K562 (cell line): Measurements from ENCODE around the gene DNAJB2. TPM values are rescaled to one million over a fixed set of nuclear protein-coding genes. Genes with fewer than 3 reads are reported as not detected.

Experiments
- CAMTA2 ChIP-seq: fragments of 250-450 bp; sonication (Bioruptor Pico); conservative IDR thresholded peaks from 2 replicates; pipeline ENCODE4 v1.5.1; 2022
- E2F4 ChIP-seq: sonication (generic); formaldehyde crosslinking; IDR thresholded peaks from 2 replicates; pipeline ENCODE4 v1.8.0; 2022; ENCODE audit warnings: mild to moderate bottlenecking, low read depth, missing genetic modification reagents
- HDGF ChIP-seq: fragments of 450-650 bp; IDR thresholded peaks from 2 replicates; pipeline ENCODE4 v1.6.1; 2016
- HOXB6 ChIP-seq: fragments of 250-450 bp; sonication (Bioruptor Pico); IDR thresholded peaks from 2 replicates; pipeline ENCODE4 v1.5.1; 2022; ENCODE audit warnings: mild to moderate bottlenecking, borderline replicate concordance
- KLF6 ChIP-seq: fragments of 250-450 bp; sonication (Bioruptor Pico); IDR thresholded peaks from 2 replicates; pipeline ENCODE4 v1.4.0; 2020; ENCODE audit warnings: mild to moderate bottlenecking, moderate library complexity, borderline replicate concordance
- MAFF ChIP-seq: IDR thresholded peaks from 2 replicates; pipeline ENCODE4 v1.6.1; 2012; ENCODE audit warnings: low read length, improper control_type of control experiment
- NFE2L1 ChIP-seq: fragments of 450-650 bp; IDR thresholded peaks from 2 replicates; pipeline ENCODE4 v1.6.1; 2016; ENCODE audit warnings: missing genetic modification characterization, low read depth, mild to moderate bottlenecking, missing compliant biosample characterization, moderate library complexity, borderline replicate concordance
- SMARCC2 ChIP-seq: fragments of 450-650 bp; IDR thresholded peaks from 2 replicates; pipeline ENCODE4 v1.6.1; 2017; ENCODE audit warnings: antibody characterized with exemption, moderate library complexity, mild to moderate bottlenecking, low read depth
- TEAD4 ChIP-seq, 2 experiments: sonication (generic) in 1 of 2; formaldehyde crosslinking in 1 of 2; IDR thresholded peaks; 2 replicates each; pipeline versions ENCODE4 v1.6.1 to v1.8.0; 2012 to 2022; ENCODE audit warnings: borderline replicate concordance in 1 of 2, inconsistent platforms in 1 of 2, low read length in 1 of 2, mild to moderate bottlenecking in 1 of 2, missing genetic modification reagents in 1 of 2
- ZBTB49 ChIP-seq: sonication (generic); formaldehyde crosslinking; IDR thresholded peaks from 2 replicates; pipeline ENCODE4 v1.8.0; 2022; ENCODE audit warnings: missing genetic modification reagents, mild to moderate bottlenecking, borderline replicate concordance
- ZC3H11A ChIP-seq: IDR thresholded peaks from 2 replicates; pipeline ENCODE4 v1.6.1; 2012; ENCODE audit warnings: low read depth, low read length, improper control_type of control experiment
- ZNF780A ChIP-seq: fragments of 250-450 bp; sonication (Bioruptor Pico); IDR thresholded peaks from 2 replicates; pipeline ENCODE4 v1.5.0; 2021; ENCODE audit warnings: mild to moderate bottlenecking
- polyA plus RNA-seq, 8 experiments: library from polyadenylated mRNA; depleted of rRNA in 4 of 8; stranded (reverse) in 5 of 8; unstranded in 3 of 8; fragments of >200 nt; fragmentation: Nextera tagmentation in 2 of 8; fragmentation: Illumina TruSeq in 1 of 8; extraction: Ambion mirVana in 2 of 8; extraction: Trizol in 1 of 8; gene quantifications; 2 replicates each; pipeline versions ENCODE4 v1.2.1 to v1.2.3, GENCODE V29; 2011 to 2014; ENCODE audit warnings: inconsistent platforms in 1 of 8, missing spikeins in 1 of 8
- total RNA-seq, 7 experiments: library from RNA; depleted of rRNA in 6 of 7; stranded (reverse); fragments of >200 nt in 6 of 7; fragmentation: Illumina TruSeq in 2 of 7; extraction: Trizol in 2 of 7; gene quantifications; 2 replicates each; pipeline versions ENCODE4 v1.2.1 to v1.2.3, GENCODE V29; 2011 to 2021; ENCODE audit warnings: low replicate concordance in 1 of 7
- TF ChIP-seq, protein P1 (sequence below): fragments of 200-400 bp; formaldehyde crosslinking; IDR thresholded peaks from 2 replicates; pipeline ENCODE4 v1.6.1; 2017; ENCODE audit warnings: mild to moderate bottlenecking, low read depth, low read length, moderate library complexity

Gene DNAJB2
- total and polyA plus RNA-seq, 9 of the 15 experiments (the other 6 are each of a cell fraction or from before 2014, with no cell fraction given): 0.08 to 3.0 (median 2.2) TPM; not detected in 1

GRCh38 chr2:219230059-219230540 lies 49.1 kb upstream of the DNAJB2 start (continued):
- no peak for TF ChIP-seq E2F4
- TF ChIP-seq ZNF780A (CRISPR knock-in tag): no peak
- no peak for TF ChIP-seq ZC3H11A
- TF ChIP-seq, protein P1, sequence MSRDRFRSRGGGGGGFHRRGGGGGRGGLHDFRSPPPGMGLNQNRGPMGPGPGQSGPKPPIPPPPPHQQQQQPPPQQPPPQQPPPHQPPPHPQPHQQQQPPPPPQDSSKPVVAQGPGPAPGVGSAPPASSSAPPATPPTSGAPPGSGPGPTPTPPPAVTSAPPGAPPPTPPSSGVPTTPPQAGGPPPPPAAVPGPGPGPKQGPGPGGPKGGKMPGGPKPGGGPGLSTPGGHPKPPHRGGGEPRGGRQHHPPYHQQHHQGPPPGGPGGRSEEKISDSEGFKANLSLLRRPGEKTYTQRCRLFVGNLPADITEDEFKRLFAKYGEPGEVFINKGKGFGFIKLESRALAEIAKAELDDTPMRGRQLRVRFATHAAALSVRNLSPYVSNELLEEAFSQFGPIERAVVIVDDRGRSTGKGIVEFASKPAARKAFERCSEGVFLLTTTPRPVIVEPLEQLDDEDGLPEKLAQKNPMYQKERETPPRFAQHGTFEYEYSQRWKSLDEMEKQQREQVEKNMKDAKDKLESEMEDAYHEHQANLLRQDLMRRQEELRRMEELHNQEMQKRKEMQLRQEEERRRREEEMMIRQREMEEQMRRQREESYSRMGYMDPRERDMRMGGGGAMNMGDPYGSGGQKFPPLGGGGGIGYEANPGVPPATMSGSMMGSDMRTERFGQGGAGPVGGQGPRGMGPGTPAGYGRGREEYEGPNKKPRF: no peak
- no peak for TF ChIP-seq TEAD4 (IDR thresholded peaks at IDR 0.05; ENCODE audit: low read length)
- no peak for TF ChIP-seq TEAD4 (CRISPR knock-in tag; IDR thresholded peaks at IDR 0.05; ENCODE audit: borderline replicate concordance)
- TF ChIP-seq HOXB6: no peak
- TF ChIP-seq HDGF: no peak
- TF ChIP-seq ZBTB49: no peak
- TF ChIP-seq KLF6 (CRISPR knock-in tag): no peak
- TF ChIP-seq MAFF: no peak
- no peak for TF ChIP-seq SMARCC2
- TF ChIP-seq NFE2L1 (tag): no peak
- TF ChIP-seq CAMTA2 (CRISPR knock-in tag): no peak
